Left kidney (tissue), 1 donor: ENCODE data around the gene MRPS16. TPM values are rescaled to one million over a fixed set of nuclear protein-coding genes. Genes with fewer than 3 reads are reported as not detected.

Experiments used
- polyA plus RNA-seq: library from polyadenylated mRNA; unstranded; fragments of 120-200 nt; gene quantifications from one replicate; pipeline ENCODE4 v1.2.1, GENCODE V29; 2013; ENCODE audit not compliant: insufficient read length

The MRPS16 gene
- polyA plus RNA-seq, 1 donor = 76.0 TPM

Other genes with a start within 250 kb of the MRPS16 start
- 95.2 TPM for gene P4HA1, start 155.8 kb downstream of the MRPS16 start, polyA plus RNA-seq
- 10.6 TPM for gene NUDT13, start 142.2 kb downstream of the MRPS16 start, polyA plus RNA-seq
- 42.8 TPM for gene ECD, start 84.6 kb downstream of the MRPS16 start, polyA plus RNA-seq
- 61.6 TPM for gene FAM149B1, start 84.5 kb downstream of the MRPS16 start, polyA plus RNA-seq
- 41.2 TPM for gene DNAJC9, start 5.4 kb downstream of the MRPS16 start, polyA plus RNA-seq
- 26.6 TPM for gene CFAP70, start 106.2 kb upstream of the MRPS16 start, polyA plus RNA-seq
- 87.4 TPM for gene ANXA7, start 161.4 kb upstream of the MRPS16 start, polyA plus RNA-seq
- gene MSS51, start 180.9 kb upstream of the MRPS16 start, polyA plus RNA-seq = 6.0 TPM
- gene PPP3CB, start 243.4 kb upstream of the MRPS16 start, polyA plus RNA-seq = 73.1 TPM